HCT116 (cell line): ENCODE data around the gene GANAB.

Experiments
- CEBPB ChIP-seq: IDR thresholded peaks from 2 replicates; pipeline ENCODE4 v1.6.1; 2012; ENCODE audit warnings: low read depth
- CTCF ChIP-seq, 3 experiments: fragments of 200-600 bp in 1 of 3; sonication (generic) in 1 of 3; IDR thresholded peaks in 2 of 3; conservative IDR thresholded peaks in 1 of 3; 2 replicates each; pipeline ENCODE4 v1.5.1; 2012 to 2017; ENCODE audit warnings: low read depth in 2 of 3, low read length in 2 of 3, antibody characterized with exemption in 1 of 3, borderline replicate concordance in 1 of 3, control low read depth in 1 of 3, mild to moderate bottlenecking in 1 of 3, mixed read lengths in 1 of 3, mixed run types in 1 of 3, moderate library complexity in 1 of 3; ENCODE audit not compliant: insufficient read depth in 1 of 3
- MAX ChIP-seq: IDR thresholded peaks from 2 replicates; pipeline ENCODE4 v1.6.1; 2012
- POLR2A ChIP-seq: IDR thresholded peaks from 2 replicates; pipeline ENCODE4 v1.7.0; 2011; ENCODE audit warnings: borderline replicate concordance; ENCODE audit not compliant: insufficient read depth, insufficient read length; ENCODE audit errors: extremely low read depth
- SP1 ChIP-seq: IDR thresholded peaks from 2 replicates; pipeline ENCODE4 v1.6.1; 2012; ENCODE audit warnings: low read depth

DNA sequence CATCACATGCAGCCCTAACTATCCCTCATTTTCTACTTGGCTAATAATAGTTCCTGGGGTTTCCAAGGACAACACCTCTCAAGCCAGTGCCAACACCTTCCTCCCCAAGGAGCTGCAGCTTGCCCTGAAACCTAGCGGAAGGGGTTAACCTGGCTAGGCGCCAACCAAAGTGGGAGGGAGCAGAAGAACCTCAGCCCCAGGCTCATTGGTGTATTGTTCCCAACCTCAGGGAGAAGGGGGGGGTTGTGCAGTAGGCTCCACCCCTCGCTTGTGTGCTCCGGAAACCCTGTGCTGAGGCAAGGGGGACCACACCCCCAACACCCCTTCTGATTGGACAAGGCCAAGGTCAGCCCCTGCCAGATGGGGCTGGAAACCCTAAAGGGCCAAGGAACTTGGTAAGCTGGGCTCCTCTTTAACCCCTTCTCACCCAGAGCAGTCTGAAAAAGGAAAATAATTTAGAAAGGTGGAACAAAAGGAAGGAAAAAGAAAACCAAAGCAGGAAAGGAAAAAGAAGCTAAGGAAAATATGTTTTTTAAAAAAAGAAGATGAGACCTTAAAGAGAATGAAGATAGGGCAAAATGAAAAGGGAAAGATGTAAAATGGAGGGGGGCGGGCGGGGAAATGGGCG is 47.2 kb downstream of the GANAB start:
- TF ChIP-seq CEBPB (no peak), MAX (no peak), CTCF (IDR thresholded peaks at IDR 0.05 in 2 of 3, conservative IDR thresholded peaks at IDR 0.05 in 1 of 3; ENCODE audit: borderline replicate concordance in 1 of 3, insufficient read depth in 1 of 3, low read depth in 2 of 3, low read length in 2 of 3) (no peak), SP1 (no peak), POLR2A (no peak)
